Stimulated activated naive CD4-positive, alpha-beta T cell (primary cell): ENCODE results near the gene MITF.
"Not testable (repeated sequence)": the region's sequence is repeated elsewhere in the genome, so short reads cannot be mapped to it uniquely, and the experiment has no call there.

Experiments
- DNase-seq, 6 experiments: peaks; one replicate each; lab custom pipeline; 2025; lab: John Stamatoyannopoulos, UW

Gene MITF

GRCh38 chr3:69787436-69788168, 48.3 kb downstream of the MITF start:
- DNase-seq = no peak

- DNase-seq = no peak
Measured at GRCh38 chr3:69791106-69791505, 51.8 kb downstream of the MITF start.

DNA sequence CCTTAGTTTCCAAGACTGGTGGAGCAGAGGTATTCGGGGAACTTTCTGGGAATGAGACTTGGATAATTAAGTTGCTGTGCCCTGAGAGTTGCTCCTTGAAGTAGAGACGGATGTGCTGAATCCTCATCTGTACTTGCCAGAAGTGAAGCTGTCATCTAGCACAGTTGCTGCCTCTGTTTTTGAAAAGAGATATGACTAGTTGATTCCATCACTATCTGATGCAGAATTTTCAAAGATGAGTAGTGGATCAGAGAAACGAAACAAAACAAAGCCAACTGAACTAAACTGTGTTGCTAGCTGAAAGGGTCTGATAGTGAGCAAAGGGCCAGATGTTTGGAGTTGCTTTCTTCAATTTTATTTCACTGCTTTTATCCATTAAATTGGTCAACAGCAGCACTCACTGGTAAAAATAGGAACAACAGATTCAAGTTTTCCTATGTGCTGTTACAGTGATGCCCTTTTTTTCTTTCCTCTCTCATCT, 52.7 kb downstream of the MITF start:
- DNase-seq = no peak

- not testable (repeated sequence) for DNase-seq
Measured at GRCh38 chr3:69796126-69796525, 56.9 kb downstream of the MITF start.

DNA sequence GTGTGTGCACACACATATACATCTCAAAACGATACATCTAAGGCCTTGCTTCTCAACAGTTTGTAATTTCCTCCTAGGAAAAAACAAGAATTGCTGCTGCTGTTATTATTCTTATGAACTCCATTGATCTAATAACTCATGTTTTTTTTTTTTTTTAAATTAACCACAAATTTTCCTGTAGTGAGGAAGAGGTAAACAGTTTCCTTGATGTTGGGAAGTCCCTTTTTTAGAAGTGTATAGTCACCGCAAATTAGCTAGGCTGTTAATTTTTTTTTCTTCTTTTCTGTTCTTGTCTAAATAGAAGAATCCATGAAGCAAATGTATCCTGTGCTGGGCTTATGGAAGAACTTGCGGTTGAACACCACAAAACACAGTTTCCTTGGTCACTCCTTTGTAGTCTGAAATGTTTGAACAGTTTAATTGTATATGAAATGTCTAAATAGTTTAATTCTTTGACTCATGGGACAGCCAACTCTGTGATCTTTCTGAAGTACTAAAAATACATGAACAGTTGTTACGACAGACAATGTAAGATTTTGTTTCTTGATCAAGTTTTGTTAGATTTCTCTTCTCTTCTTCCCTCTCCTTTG, 64.5 kb downstream of the MITF start:
- DNase-seq = no peak

DNA sequence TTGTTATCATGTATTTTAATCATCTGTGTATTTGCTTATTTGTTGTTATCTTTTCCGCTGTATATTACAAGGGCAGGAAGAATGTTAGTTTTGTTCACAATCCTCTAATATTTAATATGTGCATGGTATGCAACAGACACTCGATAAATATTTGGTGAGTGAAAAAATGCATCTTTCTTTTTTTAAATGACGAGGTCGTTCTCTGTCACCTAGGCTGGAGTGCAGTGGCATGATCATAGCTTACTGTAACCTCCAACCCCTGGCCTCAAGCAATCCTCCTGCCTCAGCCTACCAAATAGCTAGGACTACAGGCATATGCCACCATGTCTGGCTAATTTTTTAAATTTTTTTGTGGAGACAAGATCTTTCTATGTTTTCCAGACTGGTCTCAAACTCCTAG, 66.2 kb downstream of the MITF start:
- DNase-seq = no peak

GRCh38 chr3:69806735-69807438, 67.6 kb downstream of the MITF start:
- DNase-seq = no peak

DNA sequence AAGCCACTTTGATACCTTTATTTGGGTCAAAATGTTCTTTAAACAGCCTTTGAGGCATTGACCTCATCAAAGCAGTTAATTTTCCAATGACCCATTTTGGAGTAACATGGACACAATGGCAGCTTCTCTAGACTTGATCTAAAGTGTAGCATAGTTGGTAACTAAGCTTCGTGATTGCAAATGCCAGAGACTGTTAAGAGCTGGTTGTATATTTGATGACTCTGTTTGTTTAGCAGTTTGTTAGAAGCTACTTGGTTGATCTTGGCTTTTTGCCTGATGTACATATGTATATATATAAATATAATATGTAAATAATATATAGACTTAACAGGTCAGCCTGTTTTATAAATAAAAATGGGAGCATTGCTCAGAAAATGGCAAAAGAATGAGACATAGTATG, 68.4 kb downstream of the MITF start:
- no peak for DNase-seq

GRCh38 chr3:69809076-69809835, 70.0 kb downstream of the MITF start:
- no peak for DNase-seq

DNA sequence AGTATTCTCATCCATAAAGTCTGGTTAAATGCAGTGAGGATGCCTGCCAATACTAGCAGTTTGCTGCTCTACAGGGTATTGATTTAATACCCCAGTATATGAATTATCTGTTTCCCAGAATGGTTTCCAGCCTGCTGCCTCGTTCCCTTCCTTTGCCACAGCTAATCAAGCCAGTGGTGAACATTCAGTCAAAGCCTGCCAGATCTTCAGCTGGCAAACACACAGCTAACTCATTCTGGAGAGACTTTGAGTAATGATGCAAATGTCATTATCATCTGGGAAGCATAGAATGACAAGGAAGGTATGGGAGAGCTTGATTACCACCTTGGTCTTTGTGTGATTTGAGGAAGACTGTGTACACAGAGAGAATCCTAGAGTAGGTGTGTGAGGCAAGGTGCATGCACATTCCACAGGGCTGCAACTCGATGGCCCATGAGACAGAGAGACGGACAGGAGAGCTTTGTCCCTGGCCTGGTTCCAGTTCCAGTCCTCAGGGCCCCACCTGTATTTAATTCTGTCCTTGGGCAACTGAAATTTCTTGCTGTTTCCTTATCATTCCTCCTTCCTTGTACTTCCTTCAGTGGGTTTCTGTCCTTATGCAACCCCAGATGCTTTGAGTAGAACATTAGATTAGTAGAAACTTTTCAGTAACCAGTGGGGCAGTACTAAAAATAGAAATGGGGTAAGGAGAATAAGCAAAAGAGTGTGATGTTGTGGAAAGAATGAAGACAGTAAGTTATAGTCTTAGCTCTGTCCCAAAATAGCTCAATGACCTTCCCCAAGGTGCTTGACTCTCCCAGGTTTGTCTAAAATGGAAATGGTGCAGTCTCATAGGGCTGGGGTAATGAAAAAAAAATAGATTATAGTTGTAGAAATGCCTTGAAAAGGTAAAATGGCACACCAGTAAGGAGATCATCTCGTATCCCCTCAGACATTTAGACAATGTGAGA, 72.5 kb downstream of the MITF start:
- no peak for DNase-seq

DNA sequence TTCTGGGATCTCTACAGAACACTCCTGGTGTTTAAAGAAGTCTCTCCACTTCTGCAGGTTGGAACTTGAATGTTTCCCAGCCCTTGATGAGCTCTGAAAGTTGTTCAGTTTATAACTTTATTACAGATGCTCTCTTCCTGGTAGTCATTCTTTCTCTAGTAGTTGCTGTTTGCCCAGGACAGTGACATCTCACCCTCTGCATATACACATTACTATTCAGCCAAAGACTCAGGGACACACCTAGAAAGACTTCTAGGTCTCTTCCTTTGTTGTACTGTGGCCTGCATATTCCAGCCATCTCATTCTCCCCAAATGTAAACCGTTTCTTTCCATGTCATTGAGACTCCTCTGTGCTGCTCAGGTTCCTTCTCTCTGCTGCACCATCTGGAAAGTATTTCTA, 76.7 kb downstream of the MITF start:
- no peak for DNase-seq

DNA sequence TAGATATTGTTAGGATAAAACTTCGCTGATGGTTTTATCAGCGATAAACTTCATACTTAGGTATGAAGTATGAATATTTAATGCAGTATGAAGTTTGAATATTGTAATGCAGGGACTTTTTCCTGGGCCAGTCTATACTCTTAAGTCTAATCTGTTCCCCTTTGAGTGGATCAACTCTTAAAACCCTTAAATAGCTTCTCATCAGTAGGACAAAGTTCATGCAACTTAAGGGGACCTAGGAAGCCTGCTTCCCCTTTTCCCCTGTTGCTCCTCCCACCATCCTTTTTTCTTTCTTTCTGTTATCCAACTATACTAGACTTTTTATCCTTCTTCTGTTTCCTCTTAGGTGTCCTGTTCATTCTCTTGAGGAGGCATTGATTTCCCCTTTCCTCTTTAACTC, 78.7 kb downstream of the MITF start:
- no peak for DNase-seq

DNA sequence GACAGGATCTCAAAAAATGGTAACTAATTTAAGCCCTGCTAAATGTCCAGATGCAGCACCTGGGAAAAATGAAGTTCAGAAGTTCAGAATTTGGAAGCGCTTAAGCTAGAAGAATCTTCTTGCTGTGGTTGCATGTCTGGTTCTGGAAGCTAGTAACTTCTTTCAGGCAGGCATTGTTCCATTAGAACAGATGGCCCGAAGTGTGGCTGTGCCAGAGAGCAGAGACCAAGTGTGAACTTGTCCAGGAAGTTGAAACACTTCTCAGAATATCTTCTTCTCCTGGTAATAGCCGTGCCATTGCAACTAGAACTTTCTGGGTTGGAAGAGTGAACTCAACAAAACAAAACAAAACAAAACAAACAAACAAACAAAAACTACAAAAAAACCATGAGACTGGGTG, 80.0 kb downstream of the MITF start:
- DNase-seq = no peak

- no peak for DNase-seq
Measured at GRCh38 chr3:69821133-69821532, 81.9 kb downstream of the MITF start.

DNA sequence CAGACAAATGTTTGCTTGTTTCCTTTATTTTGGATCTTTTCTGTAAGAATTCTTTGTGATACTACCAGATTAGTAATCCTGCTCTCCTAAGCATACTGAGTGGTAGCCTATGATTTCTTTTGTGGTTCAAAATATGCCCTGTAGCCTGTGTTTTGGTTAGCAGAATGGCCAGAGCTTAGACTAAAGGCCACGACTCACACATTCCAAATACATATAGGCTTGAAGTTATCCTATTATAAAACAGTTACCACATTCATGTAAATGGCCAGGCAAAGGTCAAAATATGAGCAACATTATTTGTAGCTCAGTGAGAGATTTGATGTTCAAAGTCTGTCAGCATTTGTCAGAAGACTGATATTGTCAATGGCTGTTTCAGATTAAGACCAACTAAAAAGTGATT, 84.5 kb downstream of the MITF start:
- no peak for DNase-seq

DNA sequence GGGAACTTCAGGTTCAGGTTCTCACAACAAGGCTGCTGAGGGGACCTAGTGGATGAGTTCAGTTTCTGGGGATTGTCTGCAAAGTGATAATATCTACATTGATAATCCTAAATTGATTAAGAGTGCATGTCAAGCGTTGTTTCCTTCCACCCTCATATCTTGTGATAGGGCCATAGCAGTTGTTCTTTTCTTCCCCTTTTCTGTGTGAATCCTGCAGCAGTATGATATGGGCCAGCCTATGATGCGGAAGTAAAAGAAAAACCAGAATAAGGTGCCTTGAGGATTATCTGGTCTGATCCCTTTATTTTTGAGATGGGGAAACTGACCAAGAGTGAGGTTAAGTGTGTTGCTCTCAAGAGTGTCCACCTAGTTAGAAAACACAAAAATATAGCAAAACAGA, 86.2 kb downstream of the MITF start:
- no peak for DNase-seq

GRCh38 chr3:69827127-69827526, 87.9 kb downstream of the MITF start:
- DNase-seq = no peak

DNA sequence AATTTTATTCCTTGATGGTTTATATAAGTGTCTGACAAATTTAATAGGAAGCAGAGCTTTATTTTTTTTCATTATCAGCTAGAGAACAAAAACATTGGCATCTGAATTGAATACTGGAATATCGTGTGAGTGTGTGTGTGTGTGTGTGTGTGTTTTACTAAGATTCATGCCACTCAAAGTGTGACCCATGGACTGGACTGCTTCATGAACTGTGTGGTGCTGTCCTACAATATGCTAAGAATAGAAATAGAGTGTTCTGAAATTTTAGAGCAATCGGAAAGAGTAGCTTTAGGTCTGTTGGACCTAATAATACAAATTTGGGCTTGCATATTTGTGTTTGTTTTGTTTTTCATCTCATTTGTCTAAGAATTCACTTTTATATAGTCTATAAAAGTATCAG, 89.6 kb downstream of the MITF start:
- no peak for DNase-seq

DNA sequence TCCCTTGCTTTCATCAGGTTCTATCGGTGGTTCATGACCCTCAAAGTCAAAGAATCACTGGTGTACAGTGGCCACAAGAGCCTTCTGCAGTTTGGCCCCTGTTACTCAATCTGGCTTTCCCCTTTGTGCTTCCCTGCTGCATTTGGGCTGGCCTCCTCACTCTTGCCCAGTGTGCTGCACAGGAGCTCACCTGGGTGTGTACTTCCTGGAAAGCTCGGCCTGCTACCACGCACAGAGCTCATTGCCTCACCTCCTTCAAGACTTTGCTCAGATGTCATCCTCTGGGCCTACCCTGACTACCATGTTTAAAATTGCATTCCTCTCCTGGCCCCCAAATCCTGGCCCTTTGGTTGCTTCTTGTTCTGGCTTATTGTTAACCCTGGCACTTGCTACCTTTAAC, 90.9 kb downstream of the MITF start:
- no peak for DNase-seq

DNA sequence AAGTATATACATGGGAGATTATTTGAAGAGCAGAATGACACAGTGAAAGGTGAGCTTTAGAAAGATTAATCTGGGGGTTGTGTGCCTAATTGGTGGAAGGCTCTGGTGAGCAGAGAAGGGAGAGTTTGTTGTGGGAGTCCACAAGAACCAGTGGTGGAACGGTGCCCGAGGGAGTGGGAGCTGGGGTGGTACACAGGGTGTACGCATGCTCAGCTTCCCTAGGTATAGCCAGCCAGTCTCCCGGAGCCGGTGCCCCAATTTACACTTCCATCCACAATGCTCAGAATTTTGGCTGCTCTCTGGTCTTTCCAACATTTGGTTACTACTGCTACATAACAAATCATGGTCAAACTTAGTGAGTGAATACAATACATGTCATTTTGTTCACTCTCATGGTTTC, 92.5 kb downstream of the MITF start:
- DNase-seq = no peak

GRCh38 chr3:69833591-69833990, 94.3 kb downstream of the MITF start:
- no peak for DNase-seq
